Fibroblast of villous mesenchyme (primary cell): ENCODE data around the gene TCF7L1. TPM values are rescaled to one million over a fixed set of nuclear protein-coding genes. Genes with fewer than 3 reads are reported as not detected.

Experiments
- DNase-seq: peaks from one replicate; pipeline ENCODE4 v3.0.0-alpha.2; 2010; ENCODE audit warnings: low read depth
- H3K4me3 ChIP-seq: 2 replicates; pipeline ENCODE4 v1.5.1; 2011; ENCODE audit warnings: low read depth, mild to moderate bottlenecking, low read length
- CTCF ChIP-seq: IDR thresholded peaks from 2 replicates; pipeline ENCODE4 v1.5.1; 2012; ENCODE audit warnings: low read depth, mild to moderate bottlenecking, low read length; ENCODE audit not compliant: insufficient read depth
- total RNA-seq: library from RNA; depleted of rRNA; stranded (reverse); fragments of >200 nt; gene quantifications from 2 replicates; pipeline ENCODE4 v1.2.3, GENCODE V29; 2012

TCF7L1 gene
- total RNA-seq, 1 donor, result 4.3 TPM

- H3K4me3 ChIP-seq, result no peak overlapping the region
- TF ChIP-seq CTCF, result no peak
- no peak for DNase-seq
Observed at GRCh38 chr2:85135660-85135914, 2.4 kb downstream of the TCF7L1 start.

- H3K4me3 ChIP-seq, result no peak overlapping the region
- no peak for TF ChIP-seq CTCF
- DNase-seq, result no peak
Observed at GRCh38 chr2:85137156-85137555, 4.0 kb downstream of the TCF7L1 start.

- no peak for TF ChIP-seq CTCF
- H3K4me3 ChIP-seq, result no peak overlapping the region
- DNase-seq, result no peak
Observed at GRCh38 chr2:85143463-85144082, 10.4 kb downstream of the TCF7L1 start.

GRCh38 chr2:85145116-85145820 lies 12.1 kb downstream of the TCF7L1 start:
- no peak for TF ChIP-seq CTCF
- no peak overlapping the region for H3K4me3 ChIP-seq
- DNase-seq, result no peak

GRCh38 chr2:85148190-85148589 lies 15.0 kb downstream of the TCF7L1 start:
- no peak overlapping the region for H3K4me3 ChIP-seq
- no peak for DNase-seq
- TF ChIP-seq CTCF, result peak; percentile 5

GRCh38 chr2:85151026-85151425 lies 17.8 kb downstream of the TCF7L1 start:
- no peak for DNase-seq
- no peak overlapping the region for H3K4me3 ChIP-seq
- TF ChIP-seq CTCF, result no peak

- DNase-seq, result no peak
- no peak for TF ChIP-seq CTCF
- no peak overlapping the region for H3K4me3 ChIP-seq
Observed at GRCh38 chr2:85152895-85153294, 19.7 kb downstream of the TCF7L1 start.
